GM19468 (cell line): Measurements from ENCODE around the gene HOXD10.

Experiments used
- ATAC-seq: cut with Tn5 transposase; IDR thresholded peaks from one replicate; pipeline ENCODE4 v1.9.1; 2021; ENCODE audit warnings: mild to moderate bottlenecking, moderate library complexity, moderate number of reproducible peaks; ENCODE audit not compliant: unreplicated experiment; ENCODE audit errors: extremely low read depth

Gene HOXD10

DNA sequence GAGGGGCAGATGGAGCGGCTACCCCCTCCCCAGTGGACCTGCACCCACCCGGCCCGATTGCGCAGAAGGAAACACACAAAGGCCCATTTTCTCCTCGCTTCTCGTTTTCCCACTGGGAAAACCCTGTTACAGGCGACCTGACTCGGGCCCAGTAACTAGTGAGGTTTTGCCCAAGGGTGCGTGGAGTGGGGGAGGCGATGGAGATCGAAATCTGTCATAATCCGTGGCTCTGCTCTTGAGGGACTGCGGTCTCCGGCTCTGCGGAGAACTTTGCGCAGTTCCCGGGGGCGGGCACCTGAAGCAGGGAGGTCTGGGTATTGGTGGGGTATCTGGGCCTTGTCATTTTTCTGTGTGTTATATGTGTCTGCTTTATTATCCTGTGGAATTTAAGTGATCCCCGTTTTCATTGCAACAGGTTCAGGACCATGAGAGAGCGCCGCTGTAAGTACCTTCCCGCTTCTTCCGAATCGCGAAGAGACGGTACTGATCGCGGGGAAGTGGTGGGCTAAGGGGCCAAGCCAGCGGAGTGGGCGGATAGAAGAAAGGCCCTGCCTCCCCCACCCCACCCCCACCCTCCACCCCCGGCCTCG is 30.7 kb downstream of the HOXD10 start:
- no peak for ATAC-seq

- no peak for ATAC-seq
Observed at GRCh38 chr2:176147800-176148496, 31.4 kb downstream of the HOXD10 start.

DNA sequence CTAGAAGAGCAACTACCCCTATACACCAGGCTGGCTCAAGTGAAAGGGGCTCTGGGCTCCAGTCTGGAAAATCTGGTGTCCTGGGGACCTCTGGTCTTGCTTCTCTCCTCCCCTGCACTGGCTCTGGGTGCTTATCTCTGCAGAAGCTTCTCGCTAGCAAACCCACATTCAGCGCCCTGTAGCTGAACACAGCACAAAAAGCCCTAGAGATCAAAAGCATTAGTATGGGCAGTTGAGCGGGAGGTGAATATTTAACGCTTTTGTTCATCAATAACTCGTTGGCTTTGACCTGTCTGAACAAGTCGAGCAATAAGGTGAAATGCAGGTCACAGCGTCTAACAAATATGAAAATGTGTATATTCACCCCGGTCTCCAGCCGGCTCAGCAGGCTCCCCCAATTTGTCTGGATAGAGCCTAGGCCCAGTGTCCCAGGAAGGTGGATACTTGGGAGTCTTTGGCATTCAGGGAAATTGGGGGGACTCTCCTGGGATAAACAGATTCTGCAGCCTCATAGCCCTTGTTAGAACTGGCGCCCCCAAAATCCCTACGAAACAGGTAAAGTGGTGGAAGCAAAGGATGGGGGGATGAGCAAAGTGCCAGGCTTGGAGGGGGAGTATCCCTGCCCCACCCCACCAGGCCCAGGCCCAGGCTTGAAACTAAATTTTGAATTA is 32.3 kb downstream of the HOXD10 start:
- ATAC-seq, result no peak

GRCh38 chr2:176149481-176149938 is 32.9 kb downstream of the HOXD10 start:
- no peak for ATAC-seq

DNA sequence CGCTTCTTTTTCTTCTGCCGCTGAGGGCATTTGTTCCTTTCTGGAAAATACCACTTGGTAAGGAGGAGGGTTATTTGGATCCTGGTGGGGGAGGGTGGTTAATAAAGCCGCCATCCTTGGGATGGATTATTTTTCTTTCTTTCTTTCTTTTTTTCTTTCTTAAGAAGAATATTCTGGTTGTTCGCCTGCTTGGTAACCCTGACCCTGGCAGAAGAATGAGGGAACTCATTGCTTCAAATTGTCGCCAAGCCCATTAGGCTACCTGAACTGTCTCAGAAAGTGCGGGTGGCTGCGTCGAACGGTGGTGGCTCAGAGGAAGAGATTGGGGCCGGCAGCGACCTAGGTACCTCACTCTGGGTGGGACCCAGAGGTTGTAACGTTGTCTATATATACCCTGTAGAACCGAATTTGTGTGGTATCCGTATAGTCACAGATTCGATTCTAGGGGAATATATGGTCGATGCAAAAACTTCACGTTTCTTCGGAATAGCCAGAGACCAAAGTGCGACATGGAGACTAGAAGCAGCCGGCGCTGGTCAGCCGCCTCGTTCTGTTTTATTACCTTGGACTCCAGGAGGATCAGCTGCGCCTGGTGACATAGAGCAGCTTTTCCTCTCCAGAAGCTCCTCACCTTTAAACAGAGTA is 33.5 kb downstream of the HOXD10 start:
- ATAC-seq, result no peak

DNA sequence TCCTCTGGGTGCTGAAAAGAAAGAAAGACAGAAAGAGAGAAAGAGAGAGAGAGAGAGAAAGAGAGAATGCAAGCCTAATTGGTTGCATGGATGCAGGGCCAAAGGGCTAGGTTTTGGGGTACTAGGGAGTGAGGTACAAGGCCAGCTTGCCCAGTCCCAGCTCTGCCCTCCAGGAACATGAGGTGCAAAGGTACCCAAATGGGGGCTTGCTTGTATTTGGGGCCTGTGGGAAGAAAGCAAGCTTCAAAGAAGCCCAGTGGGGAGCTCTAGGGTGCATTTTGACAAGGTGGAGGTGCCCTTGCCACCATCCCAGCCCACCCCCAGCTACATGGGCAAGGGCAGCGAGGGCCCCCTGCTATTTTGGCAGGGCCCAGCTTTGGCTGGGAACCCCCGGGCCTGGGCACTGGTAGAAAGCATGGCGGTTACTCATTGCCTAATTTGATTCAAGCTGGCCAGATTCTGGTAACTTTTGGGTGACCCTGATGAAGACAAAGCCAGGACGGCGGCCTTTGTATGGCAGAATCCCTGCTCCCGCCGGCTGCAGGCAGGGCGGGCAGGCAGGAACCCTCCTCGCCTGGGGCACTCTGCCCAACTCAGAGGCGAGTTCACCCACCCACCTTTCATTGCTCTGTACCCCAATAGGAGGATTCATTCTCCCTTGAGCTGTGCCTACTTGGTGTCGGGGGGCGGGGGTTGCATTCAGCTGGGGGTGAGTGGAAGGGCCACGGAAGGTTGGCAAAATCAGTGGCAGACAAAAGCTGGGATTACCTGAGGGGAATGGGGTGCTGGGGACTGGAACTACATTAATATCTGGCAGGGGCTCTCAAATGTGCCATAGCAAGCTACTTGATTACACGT is 34.2 kb downstream of the HOXD10 start:
- no peak for ATAC-seq

GRCh38 chr2:176151442-176152287 is 35.1 kb downstream of the HOXD10 start, which contains the start of gene HOXD4:
HOXD4 (plus strand) TSS chr2:176151550; CDS start chr2:176151634, 84 bp downstream.
- no peak for ATAC-seq

- ATAC-seq, result no peak
Observed at GRCh38 chr2:176152350-176153181, 36.0 kb downstream of the HOXD10 start.

- no peak for ATAC-seq
Observed at GRCh38 chr2:176154576-176155252, 38.1 kb downstream of the HOXD10 start.

- no peak for ATAC-seq
Observed at GRCh38 chr2:176155356-176156044, 38.9 kb downstream of the HOXD10 start.

DNA sequence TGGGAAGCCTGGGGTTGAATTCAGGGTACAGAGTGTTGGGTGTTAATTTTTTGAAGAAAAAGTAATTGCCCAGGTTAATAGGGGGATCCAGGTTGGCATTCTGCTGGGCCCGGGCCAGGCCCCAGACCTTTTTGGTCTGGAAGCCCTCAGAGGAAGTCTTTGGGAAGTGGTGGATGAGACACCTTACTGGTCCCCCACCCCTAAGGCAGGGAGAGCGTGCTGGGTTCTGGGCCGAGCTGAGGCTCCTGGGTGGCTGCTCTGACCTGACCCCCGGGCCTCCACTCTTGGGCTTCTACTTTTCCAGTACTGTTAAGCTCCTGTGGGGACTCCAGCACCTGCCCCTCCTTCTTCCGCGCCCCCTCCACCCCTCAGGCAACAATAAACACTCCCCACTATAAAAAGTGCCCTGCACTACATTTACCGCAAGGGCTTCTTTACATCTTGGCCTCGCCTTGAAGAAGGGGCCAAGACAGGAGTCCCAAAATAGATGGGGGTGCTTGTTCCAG is 39.8 kb downstream of the HOXD10 start:
- ATAC-seq, result no peak

- ATAC-seq, result no peak
Observed at GRCh38 chr2:176156807-176157498, 40.4 kb downstream of the HOXD10 start, which contains the start of gene HOXD3. HOXD3 (plus strand) TSS chr2:176157307; CDS start chr2:176169115, 11,808 bp downstream.

- no peak for ATAC-seq
Observed at GRCh38 chr2:176157499-176158185, 41.1 kb downstream of the HOXD10 start.

DNA sequence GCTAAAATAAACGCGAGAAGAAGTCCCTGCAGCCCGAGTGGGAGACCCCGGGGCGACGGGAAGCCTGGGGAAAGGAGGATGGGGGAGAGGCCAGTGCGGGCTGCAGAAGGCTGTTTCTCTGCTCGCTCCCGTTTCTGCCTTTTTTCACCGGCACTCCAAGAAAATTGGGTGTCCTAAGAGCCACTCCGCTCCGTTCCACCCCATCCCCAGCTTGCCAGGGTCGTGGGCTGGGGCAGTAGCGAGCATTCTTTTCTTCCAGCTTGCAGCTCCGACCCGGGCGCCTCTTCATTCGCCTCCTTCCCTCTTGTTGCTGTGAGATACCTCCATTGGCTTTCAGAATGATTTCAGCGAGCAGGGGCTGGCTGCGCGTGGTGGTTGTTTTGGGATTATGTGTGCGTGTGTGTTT is 41.6 kb downstream of the HOXD10 start:
- ATAC-seq, result no peak

DNA sequence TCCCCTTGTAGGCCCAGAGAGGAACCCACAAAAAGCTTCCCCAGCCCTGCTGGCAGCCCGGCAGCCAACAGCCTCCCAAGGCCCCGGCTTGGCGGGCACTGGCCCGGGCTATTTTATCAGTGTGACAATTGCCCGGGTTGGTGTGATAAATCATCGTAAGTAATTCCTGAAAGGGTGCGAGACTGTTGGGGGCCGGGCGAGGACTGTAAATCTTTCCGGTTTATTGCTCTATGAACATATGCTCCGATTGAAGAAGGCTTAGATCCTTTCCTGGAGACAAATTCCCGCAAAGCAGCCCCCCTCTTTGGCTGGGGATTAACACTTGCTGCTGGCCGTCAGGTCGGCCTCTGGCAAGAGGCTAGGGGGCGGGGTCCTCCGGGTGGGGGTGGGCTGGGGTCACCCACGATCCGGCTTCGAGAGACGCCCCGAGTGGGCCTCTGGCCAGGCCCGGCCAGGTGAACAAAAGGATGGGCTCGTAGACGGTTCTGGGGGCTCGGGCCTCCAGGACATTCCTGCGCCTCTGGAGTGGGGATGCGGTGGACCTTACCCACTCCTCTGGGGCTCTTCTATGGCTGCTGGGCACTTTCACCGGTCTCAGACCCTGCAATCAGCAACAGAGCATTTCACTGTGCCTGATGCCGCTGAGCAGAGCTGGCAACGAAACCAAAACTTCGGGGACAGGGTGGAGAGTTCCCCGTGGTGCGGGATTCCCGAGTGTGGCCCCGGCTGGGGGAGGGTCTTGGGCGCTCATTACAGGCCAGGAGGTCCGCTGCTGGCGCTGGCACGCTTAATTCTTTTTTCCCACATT is 42.5 kb downstream of the HOXD10 start:
- ATAC-seq, result no peak
